GM23338 (cell line): ENCODE measurements around the gene DPYD. TPM values are rescaled to one million over a fixed set of nuclear protein-coding genes. Genes with fewer than 3 reads are reported as not detected.

Experiments
- ATAC-seq: fragments of 200-7000 bp; cut with Tn5 transposase; 3 replicates; pipeline ENCODE4 v1.9.1; 2020
- DNase-seq: peaks from one replicate; pipeline ENCODE4 v3.0.0-alpha.2; 2015; ENCODE audit warnings: low spot score
- H2AFZ ChIP-seq: fragments of 200-600 bp; sonication (generic); 2 replicates; pipeline ENCODE4 v1.8.0; 2016; ENCODE audit warnings: antibody characterized with exemption, mild to moderate bottlenecking, moderate library complexity
- H3F3A ChIP-seq: fragments of 200-600 bp; sonication (generic); replicated peaks from 2 replicates; pipeline ENCODE4 v1.8.0; 2017; ENCODE audit warnings: antibody characterized with exemption, mixed run types, low read depth
- H3K27ac ChIP-seq: fragments of 200-600 bp; sonication (generic); 2 replicates; pipeline ENCODE4 v1.6.1; 2016; ENCODE audit warnings: low read depth
- H3K27me3 ChIP-seq: fragments of 200-600 bp; sonication (generic); 2 replicates; pipeline ENCODE4 v1.8.0; 2016; ENCODE audit warnings: mild to moderate bottlenecking, mixed run types, moderate library complexity; ENCODE audit not compliant: insufficient read depth
- H3K36me3 ChIP-seq: fragments of 200-600 bp; sonication (generic); 2 replicates; pipeline ENCODE4 v1.8.0; 2016; ENCODE audit warnings: mild to moderate bottlenecking; ENCODE audit not compliant: insufficient read depth
- H3K4me1 ChIP-seq: fragments of 200-600 bp; sonication (generic); 2 replicates; pipeline ENCODE4 v1.8.0; 2016; ENCODE audit warnings: mild to moderate bottlenecking, moderate library complexity; ENCODE audit not compliant: insufficient read depth
- H3K4me2 ChIP-seq: fragments of 200-600 bp; sonication (generic); 2 replicates; pipeline ENCODE4 v1.7.1; 2017; ENCODE audit warnings: mixed run types
- H3K4me3 ChIP-seq: fragments of 200-600 bp; sonication (generic); 2 replicates; pipeline ENCODE4 v1.6.1; 2016; ENCODE audit warnings: mixed run types
- H3K79me2 ChIP-seq: fragments of 200-600 bp; sonication (generic); replicated peaks from 2 replicates; pipeline ENCODE4 v1.8.0; 2017; ENCODE audit warnings: mild to moderate bottlenecking; ENCODE audit not compliant: insufficient read depth
- H3K9me2 ChIP-seq: fragments of 200-600 bp; sonication (generic); 2 replicates; pipeline ENCODE4 v1.8.0; 2017; ENCODE audit not compliant: insufficient read depth
- H4K20me1 ChIP-seq: fragments of 200-600 bp; sonication (generic); replicated peaks from 2 replicates; pipeline ENCODE4 v1.8.0; 2017; ENCODE audit warnings: mild to moderate bottlenecking; ENCODE audit not compliant: insufficient read depth
- H3K27ac Mint-ChIP-seq: 2 replicates; pipeline ENCODE4 v1.8.0; 2020; ENCODE audit warnings: inconsistent platforms, mild to moderate bottlenecking, moderate library complexity, mixed read lengths
- H3K27me3 Mint-ChIP-seq: 3 replicates; pipeline ENCODE4 v1.8.0; 2022; ENCODE audit warnings: low read depth, mild to moderate bottlenecking, moderate library complexity, mixed read lengths, inconsistent platforms; ENCODE audit not compliant: insufficient read depth, poor library complexity
- H3K36me3 Mint-ChIP-seq: 3 replicates; pipeline ENCODE4 v1.8.0; 2021; ENCODE audit warnings: low read depth, mild to moderate bottlenecking, inconsistent platforms, moderate library complexity, mixed read lengths
- H3K4me1 Mint-ChIP-seq: 3 replicates; pipeline ENCODE4 v1.8.0; 2020; ENCODE audit warnings: mild to moderate bottlenecking, inconsistent platforms, mixed read lengths
- H3K4me3 Mint-ChIP-seq: 3 replicates; pipeline ENCODE4 v1.8.0; 2021; ENCODE audit warnings: moderate library complexity, mild to moderate bottlenecking, inconsistent platforms, mixed read lengths
- H3K9me3 Mint-ChIP-seq: 3 replicates; pipeline ENCODE4 v1.8.0; 2020; ENCODE audit warnings: moderate library complexity, mild to moderate bottlenecking, inconsistent platforms, mixed read lengths
- CREB1 ChIP-seq: fragments of 250-450 bp; sonication (Bioruptor Pico); IDR thresholded peaks from 2 replicates; pipeline ENCODE4 v1.5.0; 2020; ENCODE audit warnings: low read depth, mild to moderate bottlenecking, moderate library complexity
- CTCF ChIP-seq, 2 experiments: fragments of 200-600 bp in 1 of 2; sonication (generic) in 1 of 2; conservative IDR thresholded peaks; 2 replicates each; pipeline versions ENCODE4 v1.5.1 to v1.6.1; 2016 to 2017; ENCODE audit warnings: antibody characterized with exemption in 2 of 2, low read depth in 2 of 2, mild to moderate bottlenecking in 2 of 2, moderate library complexity in 1 of 2
- ETS1 ChIP-seq: IDR thresholded peaks from 2 replicates; pipeline ENCODE4 v1.6.1; 2016; ENCODE audit warnings: antibody characterized with exemption
- EZH2 ChIP-seq: fragments of 200-600 bp; sonication (generic); IDR thresholded peaks from one replicate; pipeline ENCODE4 v1.8.0; 2017; ENCODE audit warnings: antibody characterized with exemption, mild to moderate bottlenecking, low read depth; ENCODE audit not compliant: unreplicated experiment
- EZH2phosphoT487 ChIP-seq: fragments of 200-600 bp; sonication (generic); IDR thresholded peaks from one replicate; pipeline ENCODE4 v1.8.1; 2018; ENCODE audit warnings: antibody characterized with exemption; ENCODE audit not compliant: unreplicated experiment
- JUNB ChIP-seq: IDR thresholded peaks from one replicate; pipeline ENCODE4 v1.6.1; 2016; ENCODE audit warnings: antibody characterized with exemption; ENCODE audit not compliant: unreplicated experiment
- NANOG ChIP-seq: IDR thresholded peaks from 2 replicates; pipeline ENCODE4 v1.6.1; 2016; ENCODE audit warnings: antibody characterized with exemption, borderline replicate concordance
- POLR2AphosphoS5 ChIP-seq: IDR thresholded peaks from 2 replicates; pipeline ENCODE4 v1.6.1; 2016; ENCODE audit warnings: antibody characterized with exemption, low read depth
- REST ChIP-seq: IDR thresholded peaks from one replicate; pipeline ENCODE4 v1.6.1; 2018; ENCODE audit warnings: antibody characterized with exemption; ENCODE audit not compliant: unreplicated experiment
- STAT1 ChIP-seq: IDR thresholded peaks from one replicate; pipeline ENCODE4 v1.6.1; 2016; ENCODE audit warnings: antibody characterized with exemption; ENCODE audit not compliant: unreplicated experiment
- ZNF114 ChIP-seq: fragments of 250-450 bp; sonication (Bioruptor Pico); IDR thresholded peaks from 2 replicates; pipeline ENCODE4 v1.5.0; 2020; ENCODE audit warnings: mild to moderate bottlenecking, moderate library complexity
- ZNF331 ChIP-seq: fragments of 250-450 bp; sonication (Bioruptor Pico); IDR thresholded peaks from 2 replicates; pipeline ENCODE4 v1.5.0; 2020; ENCODE audit warnings: low read depth, mild to moderate bottlenecking, moderate library complexity
- ZNF462 ChIP-seq: fragments of 250-450 bp; sonication (Bioruptor Pico); IDR thresholded peaks from 2 replicates; pipeline ENCODE4 v1.5.0; 2020; ENCODE audit warnings: mild to moderate bottlenecking, moderate library complexity
- polyA plus RNA-seq: library from polyadenylated mRNA; unstranded; fragments of >200 nt; fragmentation: Nextera tagmentation; extraction: Ambion mirVana; gene quantifications from 2 replicates; pipeline ENCODE4 v1.2.1, GENCODE V29; 2016
- total RNA-seq: library from RNA; depleted of rRNA; stranded (reverse); fragments of >200 nt; shearing (Covaris generic); gene quantifications from 2 replicates; pipeline ENCODE4 v1.2.3, GENCODE V29; 2014

The DPYD gene
- total and polyA plus RNA-seq, 2 experiments from 2014 or later = 0.50 to 1.6 TPM

GRCh38 chr1:97071173-97071572 is 849.7 kb downstream of the DPYD start:
- H3F3A ChIP-seq = no peaks in the 10 kb centered on the region
- ATAC-seq (no peak), DNase-seq (no peak)
- H2AFZ ChIP-seq = no peak overlapping the region
- no peak overlapping the region for H3K27ac ChIP-seq
- TF ChIP-seq EZH2 (no peak), JUNB (no peak), CTCF (conservative IDR thresholded peaks at IDR 0.05; ENCODE audit: low read depth in 2 of 2) (no peak), ETS1 (no peak), NANOG (no peak), STAT1 (no peak), ZNF114 (CRISPR knock-in tag) (no peak), REST (no peak), ZNF331 (no peak), POLR2AphosphoS5 (no peak), EZH2phosphoT487 (no peak), ZNF462 (no peak), CREB1 (CRISPR knock-in tag) (no peak)
- H3K9me3 Mint-ChIP-seq = no peaks in the 10 kb centered on the region
- H3K36me3 Mint-ChIP-seq = no peaks in the 10 kb centered on the region
- no peaks in the 10 kb centered on the region for H3K27me3 ChIP-seq
- H4K20me1 ChIP-seq = no peaks in the 10 kb centered on the region
- H3K79me2 ChIP-seq = no peaks in the 10 kb centered on the region
- H3K4me2 ChIP-seq = no peak overlapping the region
- no peaks in the 10 kb centered on the region for H3K36me3 ChIP-seq
- H3K4me3 ChIP-seq = no peak overlapping the region
- no peak overlapping the region for H3K27ac Mint-ChIP-seq
- H3K4me3 Mint-ChIP-seq = no peak overlapping the region
- peaks cover 4% of the 10 kb centered on the region; the same call in 1 of the 2 replicates for H3K9me2 ChIP-seq
- H3K4me1 Mint-ChIP-seq = no peaks in the 10 kb centered on the region; the same call in 2 of the 3 replicates
- H3K27me3 Mint-ChIP-seq = no peaks in the 10 kb centered on the region
- H3K4me1 ChIP-seq = no peaks in the 10 kb centered on the region
